Measurements from ENCODE around the gene HIPK4. TPM values are rescaled to one million over a fixed set of nuclear protein-coding genes. Genes with fewer than 3 reads are reported as not detected.
A peak's percentile ranks its signal among the peaks of the same experiment; 100 is the strongest.

Gene HIPK4
- total and polyA plus RNA-seq, 9 of the 15 experiments (the other 6 are each of a cell fraction or from before 2014, with no cell fraction given), result 0.06 to 0.09 TPM; not detected in 7

DNA sequence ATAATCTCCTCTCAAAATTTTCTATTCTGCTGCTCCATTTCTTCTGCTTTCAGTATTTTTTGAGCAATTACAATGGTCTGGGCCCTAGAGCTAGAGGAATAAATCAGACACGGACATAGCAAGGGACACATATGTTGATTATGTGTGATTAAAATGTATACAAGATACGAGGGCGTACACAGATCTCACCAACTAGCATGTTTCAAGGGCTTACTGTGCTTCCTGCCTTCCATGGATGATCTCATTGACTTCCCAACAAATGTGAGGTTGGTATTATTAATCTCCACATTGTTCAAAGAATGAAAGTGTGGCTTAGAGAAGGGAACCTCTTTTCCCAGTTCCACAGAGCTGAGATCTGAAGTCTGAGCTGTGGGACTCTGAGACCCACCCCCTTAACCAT lies 32.3 kb downstream of the HIPK4 start:
- Histone ChIP-seq H3K9ac (ENCODE audit: insufficient read depth in 1 of 2, low read depth in 2 of 2, low read length in 2 of 2) (peak overlapping the region in 1 of 2 experiments; percentile 21; a peak in 1 of 4 replicates), H4K20me1 (replicated peaks; ENCODE audit: control insufficient read depth, insufficient read depth, low read length) (peaks cover 7% of the 10 kb centered on the region; the same call in 1 of the 2 replicates), H3K79me2 (ENCODE audit: control insufficient read depth, insufficient read depth, low read length) (peaks cover 4% of the 10 kb centered on the region; the same call in 1 of the 3 replicates), H3K36me3 (ENCODE audit: control insufficient read depth, insufficient read depth, low read length) (no peaks in the 10 kb centered on the region; the same call in 2 of the 3 replicates), H3K4me1 (replicated peaks in 1 of 2; ENCODE audit: control insufficient read depth in 2 of 2, insufficient read depth in 2 of 2, low read length in 2 of 2) (peaks cover 6 to 12% of the 10 kb centered on the region in 2 experiments; a peak in 4 of 5 replicates), H3K9me3 (replicated peaks; ENCODE audit: control insufficient read depth, insufficient read depth, low read depth, low read length) (no peaks in the 10 kb centered on the region), H2AFZ (ENCODE audit: low read depth, low read length) (no peak overlapping the region), H3K4me3 (no peak overlapping the region), H3K27me3 (ENCODE audit: control insufficient read depth in 2 of 2, insufficient read depth in 2 of 2, low read length in 2 of 2) (no peaks in the 10 kb centered on the region), H3K27ac (ENCODE audit: extremely low read depth, low read depth, low read length) (no peak overlapping the region), H3K9me1 (ENCODE audit: control insufficient read depth, insufficient read depth, low read length) (no peaks in the 10 kb centered on the region), H3K4me2 (ENCODE audit: insufficient read depth, low read length) (no peak overlapping the region)
- 61% methylated on average over 3 of the region's 3 CpGs for WGBS (ENCODE audit: insufficient coverage, low coverage, missing lambda C conversion rate)
- intact Hi-C loops (cut with micrococcal nuclease) (no loop called here), in situ Hi-C loops (cut with MboI) (no loop called here)
- DNase-seq (ENCODE audit: extremely low read depth in 1 of 4, low spot score in 3 of 4) (no peak), ATAC-seq (no peak), FAIRE-seq (peak; percentile 56)
- no TSS peak for BruUV-seq (replicated peaks)
- POLR2A ChIA-PET, result no interaction called here
- TF ChIP-seq ZNF507 (tag; conservative IDR thresholded peaks at IDR 0.05) (no peak), ZNF76 (CRISPR knock-in tag; IDR thresholded peaks at IDR 0.05; ENCODE audit: borderline replicate concordance) (no peak), DPF2 (IDR thresholded peaks at IDR 0.05) (no peak), GTF2F1 (IDR thresholded peaks at IDR 0.05; ENCODE audit: low read depth, low read length) (no peak), FOSL1 (tag; conservative IDR thresholded peaks at IDR 0.05) (no peak), RHOXF2B (CRISPR knock-in tag; conservative IDR thresholded peaks at IDR 0.05) (no peak), PTBP1 (IDR thresholded peaks at IDR 0.05; ENCODE audit: low read depth, low read length) (no peak), FIP1L1 (IDR thresholded peaks at IDR 0.05; ENCODE audit: low read depth, low read length, poor library complexity, severe bottlenecking) (no peak), PRPF4 (IDR thresholded peaks at IDR 0.05; ENCODE audit: insufficient read depth, low read depth, low read length, poor library complexity, severe bottlenecking) (no peak), ZNF445 (CRISPR knock-in tag; IDR thresholded peaks at IDR 0.05; ENCODE audit: low read depth) (no peak), ZNF217 (CRISPR knock-in tag; IDR thresholded peaks at IDR 0.05) (no peak), ZNF184 (CRISPR knock-in tag; IDR thresholded peaks at IDR 0.05) (no peak), STAT5A (IDR thresholded peaks at IDR 0.05; ENCODE audit: borderline replicate concordance, low read length) (no peak), ARID1B (IDR thresholded peaks at IDR 0.05) (no peak), KDM4B (IDR thresholded peaks at IDR 0.05; ENCODE audit: borderline replicate concordance in 2 of 2, low read depth in 1 of 2) (no peak), CBX1 (IDR thresholded peaks at IDR 0.05; ENCODE audit: low read depth) (no peak)
- CTCF ChIA-PET (ENCODE audit: low intra/inter-chr PET ratio), result no interaction called here

Measured in K562 (cell line).